Endothelial cell of umbilical vein (primary cell): Measurements from ENCODE around the gene COQ5. TPM values are rescaled to one million over a fixed set of nuclear protein-coding genes. Genes with fewer than 3 reads are reported as not detected.

Experiments
- BruUV-seq: library from RNA; stranded (reverse); fragments of 400-500 nt; replicated peaks from 2 replicates; lab custom pipeline; 2021; lab: Mats Ljungman, UMichigan
- CTCF ChIA-PET: fragments of 300-600, 350-600 bp; sonication (Branson Sonifier 250); formaldehyde crosslinking; loops from one replicate; lab custom pipeline; 2021; ENCODE audit warnings: antibody characterized with exemption, inconsistent platforms; lab: Charles Lee
- POLR2A ChIA-PET: fragments of 300-600, 350-600 bp; sonication (Branson Sonifier 250); formaldehyde crosslinking; loops from one replicate; lab custom pipeline; 2021; ENCODE audit warnings: antibody characterized with exemption, inconsistent platforms; lab: Charles Lee
- DNase-seq: peaks from one replicate; pipeline ENCODE4 v3.0.0-alpha.2; 2011; ENCODE audit warnings: low read depth, low spot score
- FAIRE-seq: peaks from 2 replicates; lab custom pipeline; 2011; peaks lifted over from hg19 to GRCh38; lab: Jason Lieb, UNC
- H2AFZ ChIP-seq: 2 replicates; pipeline ENCODE4 v1.6.0; 2012; ENCODE audit warnings: low read depth, low read length, control low read depth, inconsistent platforms
- H3K27ac ChIP-seq: 2 replicates; pipeline ENCODE4 v1.5.1; 2011; ENCODE audit warnings: low read depth, mild to moderate bottlenecking, control low read depth, low read length, moderate library complexity; ENCODE audit not compliant: insufficient read depth
- H3K27me3 ChIP-seq, 2 experiments: 2 replicates each; pipeline versions ENCODE4 v1.6.0 to v1.6.1; 2011; ENCODE audit warnings: low read length in 2 of 2, mixed read lengths in 1 of 2; ENCODE audit not compliant: control insufficient read depth in 2 of 2, insufficient read depth in 2 of 2
- H3K36me3 ChIP-seq, 2 experiments: 2 replicates in 1 of 2; 3 replicates in 1 of 2; pipeline ENCODE4 v1.5.1; 2011; ENCODE audit warnings: low read length in 2 of 2, mild to moderate bottlenecking in 1 of 2, moderate library complexity in 1 of 2; ENCODE audit not compliant: control insufficient read depth in 2 of 2, insufficient read depth in 2 of 2; ENCODE audit errors: extremely low read depth in 1 of 2
- H3K4me1 ChIP-seq: 3 replicates; pipeline ENCODE4 v1.5.1; 2011; ENCODE audit warnings: mild to moderate bottlenecking, low read length; ENCODE audit not compliant: control insufficient read depth, insufficient read depth; ENCODE audit errors: extremely low read depth
- H3K4me2 ChIP-seq: 2 replicates; pipeline ENCODE4 v1.6.1; 2011; ENCODE audit warnings: low read length, control low read depth, mixed read lengths; ENCODE audit not compliant: insufficient read depth
- H3K4me3 ChIP-seq, 3 experiments: fragments of 200-600 bp in 1 of 3; sonication (generic), shearing (Covaris generic) in 1 of 3; replicated peaks in 1 of 3; 2 replicates each; pipeline ENCODE4 v1.5.1; 2011 to 2016; ENCODE audit warnings: control low read depth in 3 of 3, low read length in 3 of 3, mild to moderate bottlenecking in 2 of 3, inconsistent platforms in 1 of 3, low read depth in 1 of 3, moderate library complexity in 1 of 3; ENCODE audit not compliant: insufficient read depth in 1 of 3
- H3K79me2 ChIP-seq: 2 replicates; pipeline ENCODE4 v1.6.0; 2012; ENCODE audit warnings: low read length, inconsistent platforms; ENCODE audit not compliant: control insufficient read depth, insufficient read depth
- H3K9ac ChIP-seq: replicated peaks from 2 replicates; pipeline ENCODE3; 2011; ENCODE audit warnings: low read length, control low read depth; ENCODE audit not compliant: insufficient read depth; ENCODE audit errors: extremely low read depth
- H3K9me1 ChIP-seq: replicated peaks from 3 replicates; pipeline ENCODE4 v1.6.0; 2011; ENCODE audit warnings: mild to moderate bottlenecking, low read length; ENCODE audit not compliant: control insufficient read depth, insufficient read depth; ENCODE audit errors: extremely low read depth
- H3K9me3 ChIP-seq: replicated peaks from 2 replicates; pipeline ENCODE4 v1.5.1; 2012; ENCODE audit warnings: low read length, inconsistent platforms; ENCODE audit not compliant: control insufficient read depth, insufficient read depth
- H4K20me1 ChIP-seq: replicated peaks from 2 replicates; pipeline ENCODE3; 2011; ENCODE audit warnings: mild to moderate bottlenecking, low read length; ENCODE audit not compliant: control insufficient read depth, insufficient read depth; ENCODE audit errors: extremely low read depth
- CTCF ChIP-seq, 2 donors: IDR thresholded peaks; 1 replicate in 1 of 2; 2 replicates in 1 of 2; pipeline ENCODE4 v1.5.1; 2011; ENCODE audit warnings: low read length in 2 of 2, mild to moderate bottlenecking in 2 of 2, moderate library complexity in 2 of 2, control low read depth in 1 of 2, inconsistent platforms in 1 of 2, low read depth in 1 of 2; ENCODE audit not compliant: insufficient read depth in 1 of 2; ENCODE audit errors: extremely low read depth in 1 of 2
- EZH2 ChIP-seq: IDR thresholded peaks from 2 replicates; pipeline ENCODE4 v1.6.1; 2012; ENCODE audit warnings: borderline replicate concordance, low read depth, mild to moderate bottlenecking, moderate library complexity, low read length, inconsistent platforms; ENCODE audit not compliant: severe bottlenecking
- FOS ChIP-seq: IDR thresholded peaks from 2 replicates; pipeline ENCODE4 v1.6.1; 2011; ENCODE audit warnings: mild to moderate bottlenecking, low read length, moderate library complexity, borderline replicate concordance; ENCODE audit not compliant: insufficient read depth
- GATA2 ChIP-seq: IDR thresholded peaks from 2 replicates; pipeline ENCODE4 v1.7.0; 2011; ENCODE audit warnings: low read depth, mild to moderate bottlenecking, moderate library complexity, mixed read lengths, low read length; ENCODE audit not compliant: insufficient read length, insufficient read depth
- JUN ChIP-seq: IDR thresholded peaks from 2 replicates; pipeline ENCODE4 v1.6.1; 2011; ENCODE audit warnings: borderline replicate concordance, low read depth; ENCODE audit not compliant: insufficient read length, insufficient read depth
- MYC ChIP-seq: IDR thresholded peaks from one replicate; pipeline ENCODE4 v1.6.1; 2011; ENCODE audit warnings: mild to moderate bottlenecking, low read depth, low read length
- POLR2A ChIP-seq: IDR thresholded peaks from 2 replicates; pipeline ENCODE4 v1.6.1; 2012; ENCODE audit warnings: low read depth, mild to moderate bottlenecking, control low read depth, low read length
- POLR2AphosphoS5 ChIP-seq: IDR thresholded peaks from 2 replicates; pipeline ENCODE4 v1.6.1; 2012; ENCODE audit warnings: low read depth, mild to moderate bottlenecking, control low read depth, low read length, moderate library complexity; ENCODE audit not compliant: insufficient read depth
- dilution Hi-C: fragments of 300-500 bp; cut with MboI; formaldehyde crosslinking; loops from one replicate; pipeline ENCODE4 v1.15.0; 2019; ENCODE audit warnings: low sequenced_read_pairs; ENCODE audit not compliant: extremely low pct_ligation_motif_present
- intact Hi-C: fragments of 100-400 bp; cut with micrococcal nuclease; formaldehyde crosslinking; loops from one replicate; pipeline ENCODE4 v1.10.0; 2022
- polyA plus RNA-seq, 4 experiments: library from polyadenylated mRNA; depleted of rRNA in 3 of 4; stranded (reverse) in 3 of 4; unstranded in 1 of 4; fragments of >200 nt; gene quantifications; 2 replicates each; pipeline versions ENCODE4 v1.2.1 to v1.2.3, GENCODE V29; 2011 to 2012; ENCODE audit warnings: missing spikeins in 1 of 4
- total RNA-seq: library from RNA; stranded (reverse); gene quantifications from 2 replicates; pipeline ENCODE4 v1.2.3, GENCODE V29; 2021
- TF ChIP-seq, protein P1 (sequence below): IDR thresholded peaks from 2 replicates; pipeline ENCODE4 v1.6.1; 2011; ENCODE audit not compliant: insufficient read depth, insufficient read length

The COQ5 gene
- total and polyA plus RNA-seq, 2 donors (not counting 3 experiments of a cell fraction or from before 2014, with no cell fraction given) = 19.7 to 23.7 TPM

GRCh38 chr12:120571299-120571698 lies 42.3 kb upstream of the COQ5 start:
- BruUV-seq = no TSS peak
- intact Hi-C loops = no loop called here
- Histone ChIP-seq H2AFZ (no peak overlapping the region), H3K27ac (no peak overlapping the region), H3K36me3 (peaks cover 34 to 55% of the 10 kb centered on the region in 2 experiments), H3K9me3 (no peaks in the 10 kb centered on the region), H3K4me1 (no peaks in the 10 kb centered on the region), H4K20me1 (no peaks in the 10 kb centered on the region), H3K27me3 (no peaks in the 10 kb centered on the region), H3K9ac (no peak overlapping the region), H3K4me2 (no peak overlapping the region), H3K4me3 (no peak overlapping the region), H3K79me2 (peaks cover 2% of the 10 kb centered on the region), H3K9me1 (no peaks in the 10 kb centered on the region)
- DNase-seq = no peak
- POLR2A ChIA-PET = no interaction called here
- no peak for FAIRE-seq
- CTCF ChIA-PET = interaction anchor here (1.9 kb wide), 1 partner anchor 9 kb away, joined by 10 read pairs; the partner anchor contains the start of gene POP5
- TF ChIP-seq EZH2 = no peak
- dilution Hi-C loops = no loop called here

DNA sequence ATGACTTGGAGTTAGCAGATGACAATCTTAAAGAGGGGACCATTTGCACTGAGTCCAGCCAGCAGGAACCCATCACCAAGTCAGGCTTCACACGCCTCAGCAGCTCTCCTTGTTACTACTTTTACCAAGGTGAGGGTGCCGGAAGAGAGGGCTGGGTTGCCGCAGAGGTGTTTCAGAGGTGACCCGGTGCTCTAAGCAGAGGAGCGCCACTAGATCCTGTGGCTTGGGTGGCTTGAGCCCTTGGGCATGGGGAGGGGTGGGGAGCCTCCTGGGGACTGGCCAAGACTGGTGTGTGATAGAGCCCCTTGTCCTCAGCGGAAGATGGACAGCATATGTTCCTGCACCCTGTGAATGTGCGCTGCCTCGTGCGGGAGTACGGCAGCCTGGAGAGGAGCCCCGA lies 34.5 kb upstream of the COQ5 start:
- DNase-seq (no peak), FAIRE-seq (no peak)
- TF ChIP-seq EZH2 (no peak), POLR2A (no peak), CTCF (IDR thresholded peaks at IDR 0.05; ENCODE audit: extremely low read depth in 1 of 2, insufficient read depth in 1 of 2, low read depth in 1 of 2, low read length in 2 of 2) (no peak), FOS (no peak), POLR2AphosphoS5 (no peak), GATA2 (no peak), JUN (no peak), MYC (no peak)
- TF ChIP-seq, protein P1, sequence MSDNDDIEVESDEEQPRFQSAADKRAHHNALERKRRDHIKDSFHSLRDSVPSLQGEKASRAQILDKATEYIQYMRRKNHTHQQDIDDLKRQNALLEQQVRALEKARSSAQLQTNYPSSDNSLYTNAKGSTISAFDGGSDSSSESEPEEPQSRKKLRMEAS = no peak
- no peaks in the 10 kb centered on the region for H3K9me1 ChIP-seq
- no peak overlapping the region for H3K4me2 ChIP-seq
- H3K9ac ChIP-seq = no peak overlapping the region
- no TSS peak for BruUV-seq
- POLR2A ChIA-PET = no interaction called here
- H3K27ac ChIP-seq = no peak overlapping the region
- no peaks in the 10 kb centered on the region for H3K27me3 ChIP-seq
- dilution Hi-C loops (no loop called here), intact Hi-C loops (no loop called here)
- no peaks in the 10 kb centered on the region for H3K4me1 ChIP-seq
- peaks cover 16% of the 10 kb centered on the region for H3K79me2 ChIP-seq
- peaks cover 46 to 50% of the 10 kb centered on the region in 2 experiments for H3K36me3 ChIP-seq
- no peak overlapping the region for H3K4me3 ChIP-seq
- no peak overlapping the region for H2AFZ ChIP-seq
- peaks cover 3% of the 10 kb centered on the region for H4K20me1 ChIP-seq
- no peaks in the 10 kb centered on the region for H3K9me3 ChIP-seq
- CTCF ChIA-PET = no interaction called here
